Activated B cell treated with CpG ODN at 0.5 μM for 24 hours (primary cell): Measurements from ENCODE around the gene OR2C1. TPM values are rescaled to one million over a fixed set of nuclear protein-coding genes. Genes with fewer than 3 reads are reported as not detected.

Experiments used
- ATAC-seq: fragments of 200-7000 bp; cut with Tn5 transposase; one replicate; pipeline ENCODE4 v1.10.0; 2021; ENCODE audit warnings: low read depth, mild to moderate bottlenecking, moderate library complexity
- CTCF ChIA-PET: fragments of 350-600 bp; sonication (Branson Sonifier 250); formaldehyde crosslinking; loops from one replicate; lab custom pipeline; 2021; ENCODE audit warnings: antibody characterized with exemption; lab: Charles Lee
- POLR2A ChIA-PET: fragments of 350-600 bp; sonication (Branson Sonifier 250); formaldehyde crosslinking; loops from one replicate; lab custom pipeline; 2021; ENCODE audit warnings: antibody characterized with exemption; lab: Charles Lee
- DNase-seq: peaks from one replicate; pipeline ENCODE4 v3.0.0; 2022
- H3K27ac Mint-ChIP-seq: one replicate; pipeline ENCODE4 v1.8.0; 2020; ENCODE audit warnings: mixed read lengths
- H3K27me3 Mint-ChIP-seq: one replicate; pipeline ENCODE4 v1.8.0; 2021; ENCODE audit warnings: mixed read lengths
- H3K36me3 Mint-ChIP-seq: one replicate; pipeline ENCODE4 v1.8.0; 2021; ENCODE audit warnings: low read depth, mixed read lengths
- H3K4me1 Mint-ChIP-seq: one replicate; pipeline ENCODE4 v1.8.0; 2021; ENCODE audit warnings: mixed read lengths
- H3K4me3 Mint-ChIP-seq: one replicate; pipeline ENCODE4 v1.8.0; 2020; ENCODE audit warnings: mild to moderate bottlenecking, mixed read lengths
- H3K9me3 Mint-ChIP-seq: one replicate; pipeline ENCODE4 v1.8.0; 2020; ENCODE audit warnings: mixed read lengths
- CTCF ChIP-seq: fragments of 200-600 bp; IDR thresholded peaks from one replicate; pipeline ENCODE4 v1.8.0; 2022; ENCODE audit warnings: antibody characterized with exemption, mild to moderate bottlenecking
- intact Hi-C: fragments of 100-400 bp; cut with micrococcal nuclease; formaldehyde crosslinking; loops from one replicate; pipeline ENCODE4 v1.15.1; 2024
- total RNA-seq: library from RNA; stranded (reverse); gene quantifications from 2 replicates; pipeline ENCODE4 v1.2.3, GENCODE V29; 2022

The OR2C1 gene
- total RNA-seq: 0.80 and 0.81 TPM in 2 replicates

- TF ChIP-seq CTCF: no peak
- Mint-ChIP-seq H3K36me3 (peaks cover 4% of the 10 kb centered on the region), H3K27ac (no peak within 1 kb of the TSS), H3K4me1 (peaks cover 3% of the 10 kb centered on the region), H3K9me3 (no peaks in the 10 kb centered on the region), H3K4me3 (no peak within 1 kb of the TSS), H3K27me3 (peaks cover under 1% of the 10 kb centered on the region)
- intact Hi-C loops: no loop called here
- ChIA-PET CTCF (no interaction called here), POLR2A (interaction anchor here (0.5 kb wide), 1 partner anchor 53 kb away, joined by 4 read pairs; no protein-coding TSS in a partner anchor)
- DNase-seq (no peak), ATAC-seq (no peak)
Measured at GRCh38 chr16:3355589-3355988, at the start of gene OR2C1. Gene OR2C1 (plus strand): TSS chr16:3355889. CDS start chr16:3355941, 52 bp downstream.

GRCh38 chr16:3306078-3306477 lies 49.6 kb upstream of the OR2C1 start:
- H3K27me3 Mint-ChIP-seq: no peaks in the 10 kb centered on the region
- ATAC-seq: no peak
- H3K4me1 Mint-ChIP-seq: peaks cover 26% of the 10 kb centered on the region
- peaks cover 54% of the 10 kb centered on the region for H3K36me3 Mint-ChIP-seq
- peak overlapping the region; percentile 88 for H3K4me3 Mint-ChIP-seq
- no peak for DNase-seq
- intact Hi-C loops: loop anchor here (5.0 kb wide), 1 partner anchor 56 kb away; no protein-coding TSS in a partner anchor
- peaks cover 5% of the 10 kb centered on the region for H3K9me3 Mint-ChIP-seq
- ChIA-PET CTCF (no interaction called here), POLR2A (interaction anchor here (0.7 to 4.7 kb wide), 10 partner anchors 12 to 151 kb away, joined by 3 to 57 read pairs (median 6); partner anchors contain the start of genes ZNF174, ZNF200, ZNF263 and ZSCAN32)
- TF ChIP-seq CTCF: no peak
- H3K27ac Mint-ChIP-seq: peak overlapping the region; percentile 88

- ATAC-seq: no peak
- DNase-seq: no peak
- intact Hi-C loops: no loop called here
- POLR2A ChIA-PET: no interaction called here
- Mint-ChIP-seq H3K27me3 (no peaks in the 10 kb centered on the region), H3K36me3 (peaks cover 86% of the 10 kb centered on the region), H3K4me1 (peaks cover 10% of the 10 kb centered on the region), H3K9me3 (peaks cover 38% of the 10 kb centered on the region), H3K4me3 (no peak overlapping the region), H3K27ac (no peak overlapping the region)
- no peak for TF ChIP-seq CTCF
- CTCF ChIA-PET: no interaction called here
Measured at GRCh38 chr16:3311496-3311895, 44.2 kb upstream of the OR2C1 start.

GRCh38 chr16:3317315-3317999 lies 38.2 kb upstream of the OR2C1 start:
- Mint-ChIP-seq H3K27ac (no peak overlapping the region), H3K4me1 (no peaks in the 10 kb centered on the region), H3K9me3 (peaks cover 64% of the 10 kb centered on the region), H3K36me3 (peaks cover 81% of the 10 kb centered on the region), H3K4me3 (no peak overlapping the region), H3K27me3 (no peaks in the 10 kb centered on the region)
- intact Hi-C loops: no loop called here
- POLR2A ChIA-PET: interaction anchor here (1.1 kb wide), 1 partner anchor 34 kb away, joined by 3 read pairs; the partner anchor contains the start of gene ZNF263
- DNase-seq (no peak), ATAC-seq (no peak)
- CTCF ChIA-PET: no interaction called here
- TF ChIP-seq CTCF: no peak

DNA sequence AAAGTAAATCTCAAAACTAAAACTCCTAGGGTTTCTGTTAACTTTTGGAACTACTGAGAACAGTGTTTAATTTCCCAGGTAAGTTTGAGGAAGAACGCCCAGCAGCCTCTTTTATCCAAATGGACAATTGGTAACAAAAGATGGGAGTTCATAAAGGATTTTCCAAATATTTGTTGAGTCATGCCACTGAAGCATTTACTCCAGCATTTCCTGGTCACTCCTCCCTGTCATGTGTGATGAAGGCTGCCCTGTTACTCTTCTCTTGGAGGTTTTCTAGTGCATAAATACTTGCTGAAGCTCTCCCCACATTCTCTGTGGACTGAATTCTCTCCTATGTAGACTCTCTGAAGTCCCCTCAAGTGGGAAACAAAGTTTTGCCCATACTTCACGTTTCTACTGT lies 33.9 kb upstream of the OR2C1 start:
- H3K4me3 Mint-ChIP-seq: no peak overlapping the region
- POLR2A ChIA-PET: no interaction called here
- CTCF ChIA-PET: no interaction called here

More for the DNA sequence above, 33.9 kb upstream of the OR2C1 start:
- Mint-ChIP-seq H3K4me1 (no peaks in the 10 kb centered on the region), H3K27ac (no peak overlapping the region), H3K27me3 (no peaks in the 10 kb centered on the region), H3K9me3 (peaks cover 46% of the 10 kb centered on the region), H3K36me3 (peaks cover 52% of the 10 kb centered on the region)
- no peak for DNase-seq
- no peak for ATAC-seq
- TF ChIP-seq CTCF: no peak
- intact Hi-C loops: no loop called here
